Neuronal stem cell (in vitro differentiated cells): ENCODE results near the gene ZNF236.

Experiments used
- DNase-seq: peaks from one replicate; pipeline ENCODE4 v3.0.0-alpha.2; 2013; ENCODE audit warnings: low spot score
- H2AFZ ChIP-seq: one replicate; pipeline ENCODE4 v1.6.1; 2013; ENCODE audit warnings: mild to moderate bottlenecking, low read length, inconsistent platforms
- H2AK5ac ChIP-seq: 2 replicates; pipeline ENCODE4 v1.6.1; 2013; ENCODE audit warnings: low read depth, mild to moderate bottlenecking, inconsistent platforms, low read length, moderate library complexity, mixed read lengths
- H2BK120ac ChIP-seq: 2 replicates; pipeline ENCODE4 v1.6.1; 2013; ENCODE audit warnings: low read depth, mild to moderate bottlenecking, inconsistent platforms, low read length, moderate library complexity, mixed read lengths
- H2BK12ac ChIP-seq: one replicate; pipeline ENCODE4 v1.6.1; 2013; ENCODE audit warnings: low read length, inconsistent platforms
- H2BK15ac ChIP-seq: 2 replicates; pipeline ENCODE4 v1.6.1; 2013; ENCODE audit warnings: mild to moderate bottlenecking, low read length, inconsistent platforms, mixed read lengths
- H2BK5ac ChIP-seq: one replicate; pipeline ENCODE4 v1.6.1; 2013; ENCODE audit warnings: inconsistent platforms, mild to moderate bottlenecking, low read length, moderate library complexity
- H3K14ac ChIP-seq: one replicate; pipeline ENCODE4 v1.6.1; 2013; ENCODE audit warnings: low read length, inconsistent platforms
- H3K18ac ChIP-seq: 2 replicates; pipeline ENCODE4 v1.6.1; 2013; ENCODE audit warnings: low read length, inconsistent platforms
- H3K23ac ChIP-seq: 2 replicates; pipeline ENCODE4 v1.6.1; 2013; ENCODE audit warnings: low read depth, mild to moderate bottlenecking, mixed read lengths, low read length, inconsistent platforms; ENCODE audit not compliant: poor library complexity
- H3K27ac ChIP-seq: replicated peaks from 3 replicates; pipeline ENCODE4 v1.5.1; 2013; ENCODE audit warnings: low read length, inconsistent platforms
- H3K27me3 ChIP-seq, 3 experiments: 2 replicates each; pipeline ENCODE4 v1.6.1; 2013; ENCODE audit warnings: low read length in 3 of 3, mild to moderate bottlenecking in 2 of 3, inconsistent platforms in 1 of 3, low read depth in 1 of 3, mixed read lengths in 1 of 3, moderate library complexity in 1 of 3; ENCODE audit not compliant: control insufficient read depth in 3 of 3, insufficient read depth in 3 of 3
- H3K36me3 ChIP-seq, 2 donors: replicated peaks in 1 of 2; 2 replicates each; pipeline ENCODE4 v1.6.1; 2013; ENCODE audit warnings: low read length in 2 of 2; ENCODE audit not compliant: control insufficient read depth in 2 of 2, insufficient read depth in 2 of 2
- H3K4ac ChIP-seq: 2 replicates; pipeline ENCODE4 v1.6.1; 2013; ENCODE audit warnings: inconsistent platforms, mild to moderate bottlenecking, low read length, moderate library complexity
- H3K4me1 ChIP-seq, 2 donors: 1 replicate in 1 of 2; 2 replicates in 1 of 2; pipeline ENCODE4 v1.6.1; 2013; ENCODE audit warnings: low read length in 2 of 2, low read depth in 1 of 2; ENCODE audit not compliant: control insufficient read depth in 2 of 2, insufficient read depth in 1 of 2
- H3K4me2 ChIP-seq: one replicate; pipeline ENCODE4 v1.6.1; 2013; ENCODE audit warnings: mild to moderate bottlenecking, low read length, inconsistent platforms; ENCODE audit not compliant: insufficient read depth, poor library complexity, severe bottlenecking
- H3K4me3 ChIP-seq, 2 donors: 2 replicates each; pipeline ENCODE4 v1.5.1; 2013; ENCODE audit warnings: low read length in 2 of 2, mild to moderate bottlenecking in 2 of 2, inconsistent platforms in 1 of 2, moderate library complexity in 1 of 2
- H3K79me1 ChIP-seq: one replicate; pipeline ENCODE4 v1.6.1; 2013; ENCODE audit warnings: low read depth, mild to moderate bottlenecking, inconsistent platforms, low read length, moderate library complexity
- H3K9ac ChIP-seq: one replicate; pipeline ENCODE4 v1.6.1; 2013; ENCODE audit warnings: mild to moderate bottlenecking, low read depth, low read length, inconsistent platforms; ENCODE audit not compliant: poor library complexity
- H3K9me3 ChIP-seq, 2 donors: replicated peaks in 1 of 2; 2 replicates each; pipeline versions ENCODE3 to v1.6.1; 2013; ENCODE audit warnings: low read length in 2 of 2, mild to moderate bottlenecking in 2 of 2, inconsistent platforms in 1 of 2, low read depth in 1 of 2, mixed read lengths in 1 of 2, moderate library complexity in 1 of 2; ENCODE audit not compliant: control insufficient read depth in 2 of 2, insufficient read depth in 1 of 2
- H4K8ac ChIP-seq: one replicate; pipeline ENCODE4 v1.6.1; 2013; ENCODE audit warnings: low read depth, mild to moderate bottlenecking, inconsistent platforms, low read length, moderate library complexity
- H4K91ac ChIP-seq: one replicate; pipeline ENCODE4 v1.6.1; 2013; ENCODE audit warnings: low read length, low read depth, mild to moderate bottlenecking, inconsistent platforms; ENCODE audit not compliant: poor library complexity
- WGBS, 2 donors: extraction: QIAGEN DNeasy Blood & Tissue Kit; methylation state at CpG; one replicate each; pipeline ENCODE4 v1.1.7; 2013; ENCODE audit warnings: missing lambda C conversion rate in 2 of 2, mixed read lengths in 1 of 2; ENCODE audit not compliant: insufficient read length in 2 of 2, insufficient replicate concordance in 1 of 2; ENCODE audit errors: extremely low coverage in 2 of 2; 5-methylcytosine and 5-hydroxymethylcytosine counted together

The ZNF236 gene

DNA sequence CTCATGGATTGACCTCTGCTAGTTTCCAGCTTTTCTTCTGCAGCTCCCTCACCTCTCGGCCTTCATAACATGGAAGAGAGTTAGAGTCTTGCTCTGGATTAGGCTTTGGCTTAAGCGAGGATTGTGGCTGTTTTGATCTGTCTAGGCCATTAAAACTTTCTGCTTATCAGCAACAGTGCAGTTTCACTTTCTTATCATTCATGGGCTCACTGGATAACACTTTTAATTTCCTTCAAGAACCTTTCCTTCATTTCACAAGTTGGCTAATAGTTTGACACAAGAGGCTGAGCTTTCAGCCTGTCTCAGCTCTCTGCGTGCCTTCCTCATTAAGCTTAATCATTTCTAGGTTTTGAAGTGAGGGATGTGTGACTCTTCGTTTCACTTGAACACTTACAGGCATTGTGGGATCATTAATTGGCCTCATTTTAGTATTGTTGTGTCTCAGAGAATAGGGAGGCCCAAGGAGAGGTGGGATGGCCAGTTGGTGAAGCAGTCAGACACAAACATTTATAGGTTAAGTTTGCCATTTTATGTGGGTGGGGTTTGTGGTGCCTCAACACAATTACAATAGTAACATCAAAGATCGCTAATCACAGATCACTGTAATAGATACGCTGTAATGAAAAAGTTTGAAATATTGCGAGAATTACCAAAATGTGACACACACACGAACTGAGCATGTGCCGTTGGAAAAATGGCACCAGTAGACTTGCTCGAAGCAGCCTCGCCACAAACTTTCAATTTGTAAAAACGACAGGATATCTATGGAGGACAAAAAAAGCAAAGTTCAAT lies 129.3 kb downstream of the ZNF236 start:
- Histone ChIP-seq H2BK12ac (no peak overlapping the region), H2AFZ (no peak overlapping the region), H4K91ac (no peak overlapping the region), H3K27me3 (no peaks in the 10 kb centered on the region), H3K27ac (no peak overlapping the region), H2BK120ac (no peak overlapping the region), H3K9ac (no peak overlapping the region), H3K23ac (no peak overlapping the region), H3K4me3 (no peak overlapping the region), H3K4me2 (no peak overlapping the region), H3K9me3 (no peaks in the 10 kb centered on the region), H2AK5ac (no peak overlapping the region), H2BK15ac (no peak overlapping the region), H3K4ac (no peak overlapping the region), H3K18ac (no peak overlapping the region), H4K8ac (no peak overlapping the region), H3K36me3 (peaks cover 4 to 71% of the 10 kb centered on the region in 2 donors), H3K4me1 (no peaks in the 10 kb centered on the region), H3K14ac (no peak overlapping the region), H3K79me1 (no peaks in the 10 kb centered on the region), H2BK5ac (no peak overlapping the region)
- DNase-seq = no peak
- no CpG with 5 or more reads among the region's 12 CpGs for WGBS, 2 donors

DNA sequence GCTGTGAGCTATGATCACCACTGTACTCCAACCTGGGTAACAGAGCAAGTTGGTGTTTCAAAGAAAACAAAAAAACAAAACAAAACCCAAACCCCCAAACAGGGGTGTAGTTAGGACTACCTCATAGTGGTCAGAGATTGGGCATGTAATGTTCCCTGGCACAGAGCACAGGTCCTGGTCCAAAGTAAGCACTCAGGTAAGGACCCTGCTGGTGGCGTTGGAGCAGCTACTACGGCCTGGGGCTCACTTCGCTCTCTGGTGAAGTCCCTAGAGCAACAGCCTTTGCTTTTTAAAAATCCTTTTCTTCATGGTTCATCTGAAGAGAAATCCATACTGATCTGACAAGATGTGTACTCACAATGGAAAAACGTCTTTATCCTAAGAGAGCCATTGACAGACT lies 130.4 kb downstream of the ZNF236 start:
- no peak overlapping the region for H2BK5ac ChIP-seq
- no peak for DNase-seq

DNA sequence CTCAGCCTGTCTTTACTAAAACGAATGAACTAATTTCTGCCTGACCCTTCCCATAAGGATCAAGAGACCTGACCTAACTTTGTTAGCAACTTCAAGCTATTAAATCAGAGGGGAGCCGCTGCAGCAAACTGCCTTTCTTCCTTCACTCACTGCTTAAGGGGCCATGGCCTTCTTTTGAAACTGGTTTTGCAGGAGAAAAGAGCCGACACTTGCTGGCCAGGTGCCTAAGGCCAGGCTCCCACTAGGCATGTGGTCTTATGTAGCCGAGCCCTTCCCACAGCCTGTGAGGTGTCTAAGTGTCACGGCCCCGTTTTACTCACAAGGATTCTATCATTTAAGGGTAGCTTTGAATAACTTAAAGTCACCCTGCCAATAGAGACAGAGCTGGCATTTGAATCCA lies 130.8 kb downstream of the ZNF236 start:
- Histone ChIP-seq H3K9ac (no peak overlapping the region), H2AFZ (no peak overlapping the region), H2AK5ac (no peak overlapping the region), H3K4ac (no peak overlapping the region), H3K36me3 (peaks cover 7 to 75% of the 10 kb centered on the region in 2 donors), H2BK120ac (no peak overlapping the region), H3K4me3 (no peak overlapping the region), H3K27me3 (no peaks in the 10 kb centered on the region), H4K8ac (no peak overlapping the region), H3K9me3 (no peaks in the 10 kb centered on the region), H3K14ac (peak overlapping the region; percentile 41), H2BK5ac (no peak overlapping the region), H4K91ac (no peak overlapping the region), H2BK12ac (no peak overlapping the region), H3K4me1 (no peaks in the 10 kb centered on the region), H2BK15ac (no peak overlapping the region), H3K18ac (peak overlapping the region; percentile 29), H3K23ac (no peak overlapping the region), H3K4me2 (no peak overlapping the region), H3K79me1 (no peaks in the 10 kb centered on the region), H3K27ac (no peak overlapping the region)
- DNase-seq = no peak
- WGBS, 2 donors = no CpG with 5 or more reads among the region's 6 CpGs

More for the DNA sequence above, 130.4 kb downstream of the ZNF236 start:
- Histone ChIP-seq H2AFZ (no peak overlapping the region), H3K18ac (no peak overlapping the region), H2BK15ac (no peak overlapping the region), H4K91ac (no peak overlapping the region), H2AK5ac (no peak overlapping the region), H3K27me3 (no peaks in the 10 kb centered on the region), H3K36me3 (peaks cover 4 to 74% of the 10 kb centered on the region in 2 donors), H3K4ac (no peak overlapping the region), H2BK12ac (no peak overlapping the region), H3K4me2 (peak overlapping the region; percentile 29), H3K4me1 (no peaks in the 10 kb centered on the region), H3K9ac (no peak overlapping the region), H2BK120ac (no peak overlapping the region), H3K79me1 (no peaks in the 10 kb centered on the region), H3K14ac (no peak overlapping the region), H4K8ac (no peak overlapping the region), H3K4me3 (no peak overlapping the region), H3K9me3 (no peaks in the 10 kb centered on the region), H3K27ac (no peak overlapping the region), H3K23ac (no peak overlapping the region)
- no CpG with 5 or more reads among the region's 4 CpGs for WGBS, 2 donors

DNA sequence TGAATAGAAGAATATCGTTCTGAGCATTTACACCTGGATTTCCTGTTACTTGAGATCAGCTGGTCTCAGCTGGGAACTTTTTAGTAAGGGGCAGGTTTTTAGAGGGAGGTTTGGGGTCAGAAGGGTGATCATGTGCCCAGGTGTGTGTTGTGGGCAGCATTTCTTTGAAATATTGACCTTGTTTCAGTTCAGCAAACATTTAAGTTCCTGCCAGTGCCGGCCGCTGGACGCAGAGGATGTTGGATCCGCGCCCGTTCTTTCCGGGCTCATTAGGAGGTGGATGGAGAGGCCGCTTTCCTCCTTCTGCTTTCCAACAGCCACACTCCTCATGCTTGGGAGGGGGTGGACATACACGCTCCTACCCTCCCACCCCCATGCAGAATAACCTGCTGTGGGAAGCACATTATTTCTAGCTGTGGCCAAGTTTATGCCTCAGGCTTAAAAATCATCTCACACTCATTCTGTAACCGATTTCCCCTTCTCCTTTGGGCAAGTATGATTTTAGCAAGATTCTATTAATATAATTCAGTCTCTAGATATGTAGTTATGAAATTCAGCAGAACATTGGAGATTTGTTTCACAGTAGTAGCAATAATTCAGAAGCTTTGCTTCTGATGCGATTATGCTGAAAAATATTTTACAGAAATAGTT lies 131.4 kb downstream of the ZNF236 start:
- Histone ChIP-seq H2BK12ac (no peak overlapping the region), H3K4ac (no peak overlapping the region), H3K14ac (no peak overlapping the region), H3K9me3 (no peaks in the 10 kb centered on the region), H3K27me3 (no peaks in the 10 kb centered on the region), H3K79me1 (no peaks in the 10 kb centered on the region), H2AK5ac (no peak overlapping the region), H4K91ac (no peak overlapping the region), H3K27ac (no peak overlapping the region), H3K18ac (no peak overlapping the region), H2BK5ac (no peak overlapping the region), H3K9ac (no peak overlapping the region), H3K4me3 (no peak overlapping the region), H3K36me3 (peaks cover 10 to 75% of the 10 kb centered on the region in 2 donors), H2AFZ (no peak overlapping the region), H4K8ac (no peak overlapping the region), H3K23ac (no peak overlapping the region), H2BK15ac (no peak overlapping the region), H3K4me2 (no peak overlapping the region), H2BK120ac (no peak overlapping the region), H3K4me1 (no peaks in the 10 kb centered on the region)
- WGBS, 2 donors = no CpG with 5 or more reads among the region's 12 CpGs
- no peak for DNase-seq
